Lower lobe of right lung (tissue), 2 donors: Measurements from ENCODE around the gene KCNC3. TPM values are rescaled to one million over a fixed set of nuclear protein-coding genes. Genes with fewer than 3 reads are reported as not detected.

Experiments
- ATAC-seq, 2 donors: fragments of 200-7000 bp; cut with Tn5 transposase; one replicate each; pipeline ENCODE4 v1.9.1; 2020 to 2022; ENCODE audit warnings: mild to moderate bottlenecking in 2 of 2, moderate library complexity in 2 of 2
- DNase-seq: peaks from one replicate; pipeline ENCODE4 v3.0.0-alpha.2; 2020
- H3K27ac ChIP-seq: fragments of 200-600 bp; one replicate; pipeline ENCODE4 v1.8.0; 2022
- H3K27me3 ChIP-seq: fragments of 200-600 bp; one replicate; pipeline ENCODE4 v1.8.0; 2022; ENCODE audit warnings: low read depth
- H3K36me3 ChIP-seq: fragments of 200-600 bp; one replicate; pipeline ENCODE4 v1.8.0; 2022; ENCODE audit warnings: mild to moderate bottlenecking
- H3K4me1 ChIP-seq: fragments of 200-600 bp; one replicate; pipeline ENCODE4 v1.8.0; 2022
- H3K4me3 ChIP-seq: fragments of 200-600 bp; one replicate; pipeline ENCODE4 v1.8.0; 2022; ENCODE audit warnings: mild to moderate bottlenecking
- H3K9me3 ChIP-seq: fragments of 200-600 bp; one replicate; pipeline ENCODE4 v1.8.0; 2022
- CTCF ChIP-seq: fragments of 200-600 bp; IDR thresholded peaks from one replicate; pipeline ENCODE4 v1.8.0; 2022; ENCODE audit warnings: antibody characterized with exemption, mild to moderate bottlenecking
- intact Hi-C: fragments of 100-400 bp; cut with DNase I; formaldehyde crosslinking; loops from one replicate; pipeline ENCODE4 v1.11.0; 2022
- total RNA-seq: library from RNA; stranded (reverse); fragmentation: NEBNext Ultra II Directional; extraction: Animal tissue kit (Norgen Biotek cat#: 25700); gene quantifications from one replicate; pipeline ENCODE4 v1.2.1, GENCODE V29; 2021
- donor health status: DM: no; HTN: yes; CAD: no; lungs with severe emphysema.

Gene KCNC3
- total RNA-seq, 1 donor from 2014 or later: 11.1 TPM

GRCh38 chr19:50376166-50377050 lies 47.2 kb upstream of the KCNC3 start, which contains the start of gene NR1H2:
Gene NR1H2 (plus strand): TSS chr19:50376457. CDS start chr19:50377606, 1,149 bp downstream.
- no peaks in the 10 kb centered on the region for H3K9me3 ChIP-seq
- H3K4me1 ChIP-seq: peaks cover 28% of the 10 kb centered on the region
- intact Hi-C loops: no loop called here
- H3K4me3 ChIP-seq: peak within 1 kb of the TSS; percentile 94
- ATAC-seq (peak; percentile 92 to 94), DNase-seq (peak; percentile 95)
- H3K27me3 ChIP-seq: no peaks in the 10 kb centered on the region
- H3K36me3 ChIP-seq: peaks cover 42% of the 10 kb centered on the region
- peak within 1 kb of the TSS; percentile 100 for H3K27ac ChIP-seq
- no peak for TF ChIP-seq CTCF

GRCh38 chr19:50371914-50372475 lies 42.8 kb upstream of the KCNC3 start:
- peak in 1 of 2 donors; percentile 0 for ATAC-seq
- H3K36me3 ChIP-seq: no peaks in the 10 kb centered on the region

GRCh38 chr19:50368649-50369570 lies 39.7 kb upstream of the KCNC3 start:
- ATAC-seq: peak; percentile 79 to 87
- H3K36me3 ChIP-seq: no peaks in the 10 kb centered on the region
- DNase-seq: peak; percentile 87
- peak overlapping the region; percentile 86 for H3K4me3 ChIP-seq
- no peaks in the 10 kb centered on the region for H3K9me3 ChIP-seq
- TF ChIP-seq CTCF: peak; percentile 91
- intact Hi-C loops: no loop called here
- no peaks in the 10 kb centered on the region for H3K27me3 ChIP-seq
- H3K4me1 ChIP-seq: peaks cover 20% of the 10 kb centered on the region
- H3K27ac ChIP-seq: peak overlapping the region; percentile 89

More at GRCh38 chr19:50371914-50372475, 42.8 kb upstream of the KCNC3 start:
- intact Hi-C loops: no loop called here
- H3K27ac ChIP-seq: peak overlapping the region; percentile 63
- TF ChIP-seq CTCF: no peak
- H3K9me3 ChIP-seq: no peaks in the 10 kb centered on the region
- peaks cover 27% of the 10 kb centered on the region for H3K4me1 ChIP-seq
- no peaks in the 10 kb centered on the region for H3K27me3 ChIP-seq
- DNase-seq: peak; percentile 59
- H3K4me3 ChIP-seq: no peak overlapping the region

- Histone ChIP-seq H3K36me3 (no peaks in the 10 kb centered on the region), H3K27me3 (no peaks in the 10 kb centered on the region), H3K4me1 (peaks cover 19% of the 10 kb centered on the region), H3K9me3 (no peaks in the 10 kb centered on the region), H3K27ac (peak within 1 kb of the TSS; percentile 81), H3K4me3 (peak within 1 kb of the TSS; percentile 53)
- TF ChIP-seq CTCF: no peak
- ATAC-seq (peak; percentile 24 to 43), DNase-seq (peak; percentile 56)
- intact Hi-C loops: no loop called here
Observed at GRCh38 chr19:50365434-50366306, 36.5 kb upstream of the KCNC3 start, which contains the start of gene NAPSA. Gene NAPSA (minus strand): TSS chr19:50365639. CDS start chr19:50365621, 18 bp downstream.
